ENCODE results near the gene CASZ1.

DNA sequence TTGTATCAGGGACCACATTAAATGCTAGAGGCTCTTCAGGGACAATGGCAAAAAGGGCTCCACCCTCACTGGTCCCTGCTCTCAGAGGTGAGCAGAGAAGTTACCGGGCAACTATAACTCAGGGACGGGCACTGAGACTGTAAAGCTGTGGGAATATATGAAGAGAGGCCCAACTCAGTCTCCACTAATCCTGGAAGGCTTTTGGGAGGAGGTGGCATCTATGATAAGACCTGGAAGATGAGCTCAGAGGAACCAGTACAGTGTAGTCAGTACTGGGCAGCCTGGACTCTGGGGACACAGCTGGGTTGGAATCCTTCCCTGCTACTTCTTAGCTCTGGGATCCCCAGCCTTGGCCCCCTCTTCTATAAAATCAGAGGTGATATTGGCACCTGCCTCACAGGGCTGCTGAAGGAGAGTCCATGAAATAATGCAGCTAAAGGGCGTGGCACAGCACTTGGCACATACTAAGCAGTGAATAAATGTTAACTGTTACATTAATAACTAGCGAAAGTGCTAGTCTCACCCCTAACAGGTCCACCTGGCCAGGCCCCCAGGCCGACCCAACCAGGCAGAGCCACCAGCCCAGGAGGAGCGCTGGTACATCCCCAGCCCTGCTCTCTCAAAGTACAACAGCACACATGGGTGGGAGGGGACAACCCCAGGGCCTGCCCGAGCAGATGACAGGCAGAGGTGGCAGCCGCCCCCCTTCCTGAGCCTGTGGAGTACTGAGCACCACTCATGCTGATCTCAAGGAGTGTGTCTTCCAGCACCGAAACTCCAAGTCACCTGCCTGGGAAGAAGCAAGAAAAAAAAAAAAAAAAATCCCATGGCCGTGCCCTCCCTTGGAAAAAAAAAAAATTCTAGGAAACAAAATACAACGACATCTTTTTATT lies 62.7 kb downstream of the CASZ1 start:
- TF ChIP-seq GATA3 (IDR thresholded peaks at IDR 0.05; ENCODE audit: low read depth, low read length): no peak
- TF ChIP-seq GATA2 (IDR thresholded peaks at IDR 0.05; ENCODE audit: low read depth, low read length): no peak

Measured in SH-SY5Y (cell line).